Measurements from ENCODE around the gene KCP. TPM values are rescaled to one million over a fixed set of nuclear protein-coding genes. Genes with fewer than 3 reads are reported as not detected.

KCP gene
- total and polyA plus RNA-seq, 2 of the 13 experiments (the other 11 are each of a cell fraction or from before 2014, with no cell fraction given): 0.37 to 1.0 TPM

- no peak for TF ChIP-seq NR1H2 (CRISPR knock-in tag; IDR thresholded peaks at IDR 0.05; ENCODE audit: borderline replicate concordance, low read depth)
- TF ChIP-seq AGO2 (optimal IDR thresholded peaks at IDR 0.05; ENCODE audit: low read depth, low read length): peak; percentile 36
- peak; percentile 64; the same call in 1 of the 2 replicates for TF ChIP-seq BORCS8-MEF2B (CRISPR knock-in tag; IDR thresholded peaks at IDR 0.05)
- TF ChIP-seq ZNF674 (CRISPR knock-in tag; IDR thresholded peaks at IDR 0.05; ENCODE audit: low read depth): no peak
- 0 out of 2 replicates have a peak, but pooled peaks have one; percentile 14 for TF ChIP-seq SOX5 (CRISPR knock-in tag; IDR thresholded peaks at IDR 0.05; ENCODE audit: borderline replicate concordance)
- no peak for TF ChIP-seq KLF6 (CRISPR knock-in tag; IDR thresholded peaks at IDR 0.05)
- TF ChIP-seq NBN (conservative IDR thresholded peaks at IDR 0.05): no peak
- TF ChIP-seq HNF4A (CRISPR knock-in tag; IDR thresholded peaks at IDR 0.05): peak; percentile 50; the same call in 1 of the 2 replicates
- no peak for TF ChIP-seq TFDP1 (CRISPR knock-in tag; IDR thresholded peaks at IDR 0.05; ENCODE audit: borderline replicate concordance)
- TF ChIP-seq REPIN1 (CRISPR knock-in tag; IDR thresholded peaks at IDR 0.05; ENCODE audit: borderline replicate concordance, low read depth): no peak
- no peak for TF ChIP-seq ZNF724P (CRISPR knock-in tag; IDR thresholded peaks at IDR 0.05; ENCODE audit: borderline replicate concordance)
- TF ChIP-seq POGK (CRISPR knock-in tag; conservative IDR thresholded peaks at IDR 0.05): 0 out of 2 replicates have a peak, but pooled peaks have one; percentile 29
- TF ChIP-seq RFXANK (CRISPR knock-in tag; IDR thresholded peaks at IDR 0.05): no peak
- TF ChIP-seq SAP130 (CRISPR knock-in tag; IDR thresholded peaks at IDR 0.05; ENCODE audit: low read depth): no peak
- TF ChIP-seq MIER3 (CRISPR knock-in tag; IDR thresholded peaks at IDR 0.05; ENCODE audit: borderline replicate concordance): 0 out of 2 replicates have a peak, but pooled peaks have one; percentile 21
- TF ChIP-seq HNRNPLL (IDR thresholded peaks at IDR 0.05; ENCODE audit: low read depth, low read length, poor library complexity, severe bottlenecking): peak; percentile 30
- no peak for TF ChIP-seq KLF9 (CRISPR knock-in tag; IDR thresholded peaks at IDR 0.05; ENCODE audit: low read depth)
- TF ChIP-seq MEIS2 (CRISPR knock-in tag; IDR thresholded peaks at IDR 0.05): 0 out of 2 replicates have a peak, but pooled peaks have one; percentile 26
- no peak for TF ChIP-seq SMARCE1 (IDR thresholded peaks at IDR 0.05; ENCODE audit: borderline replicate concordance)
- no peak for TF ChIP-seq ZNF343 (CRISPR knock-in tag; IDR thresholded peaks at IDR 0.05)
- TF ChIP-seq PCBP2 (optimal IDR thresholded peaks at IDR 0.05; ENCODE audit: low read depth, low read length, poor library complexity, severe bottlenecking): no peak
- TF ChIP-seq ZFY (CRISPR knock-in tag; IDR thresholded peaks at IDR 0.05): peak; percentile 33; the same call in 1 of the 2 replicates
- no peak for TF ChIP-seq ETV6 (CRISPR knock-in tag; conservative IDR thresholded peaks at IDR 0.05)
- TF ChIP-seq YEATS2 (CRISPR knock-in tag; IDR thresholded peaks at IDR 0.05; ENCODE audit: borderline replicate concordance): no peak
- TF ChIP-seq RARG (CRISPR knock-in tag; IDR thresholded peaks at IDR 0.05; ENCODE audit: low read depth): no peak
- TF ChIP-seq HOXA3 (CRISPR knock-in tag; IDR thresholded peaks at IDR 0.05): peak; percentile 22; the same call in 1 of the 2 replicates
- TF ChIP-seq BATF2 (CRISPR knock-in tag; IDR thresholded peaks at IDR 0.05): no peak
Measured at GRCh38 chr7:128874140-128875031, 36.1 kb downstream of the KCP start (continued).
